HepG2 (cell line): ENCODE results near the gene EDEM1. TPM values are rescaled to one million over a fixed set of nuclear protein-coding genes. Genes with fewer than 3 reads are reported as not detected.

Experiments
- ATAC-seq: fragments of 200-7000 bp; cut with Tn5 transposase; 3 replicates; pipeline ENCODE4 v1.9.1; 2020; ENCODE audit warnings: mild to moderate bottlenecking, moderate library complexity
- BruUV-seq: library from RNA; stranded (reverse); fragments of 400-500 nt; replicated peaks from 2 replicates; lab custom pipeline; 2021; lab: Mats Ljungman, UMichigan
- CTCF ChIA-PET: fragments of 300-600 bp; formaldehyde crosslinking; extraction: SDS; loops from one replicate; lab custom pipeline; 2021; ENCODE audit warnings: low total read pairs, inconsistent platforms, low intra/inter-chr PET ratio; lab: Yijun Ruan, JAX
- POLR2A ChIA-PET: fragments of 350-600 bp; sonication (Branson Sonifier 250); formaldehyde crosslinking; loops from one replicate; lab custom pipeline; 2020; ENCODE audit warnings: antibody characterized with exemption, inconsistent platforms; lab: Yijun Ruan, JAX
- DNase-seq: peaks from one replicate; pipeline ENCODE4 v3.0.0-alpha.2; 2015; ENCODE audit warnings: low spot score
- FAIRE-seq: peaks from 3 replicates; lab custom pipeline; 2011; peaks lifted over from hg19 to GRCh38; lab: Jason Lieb, UNC
- H2AFZ ChIP-seq: one replicate; pipeline ENCODE4 v1.6.1; 2011; ENCODE audit warnings: low read length, inconsistent platforms
- H3K27ac ChIP-seq: fragments of 300-600 bp; 3 replicates; pipeline ENCODE4 v1.8.0; 2011; ENCODE audit warnings: mixed run types, mild to moderate bottlenecking, mixed read lengths, low read length, inconsistent platforms; ENCODE audit not compliant: insufficient read depth; ENCODE audit errors: extremely low read length
- H3K27me3 ChIP-seq, 2 experiments: fragments of 200-600 bp in 1 of 2; 2 replicates in 1 of 2; 3 replicates in 1 of 2; pipeline versions ENCODE4 v1.6.0 to v1.8.0; 2011; ENCODE audit warnings: low read length in 2 of 2, mild to moderate bottlenecking in 2 of 2, moderate library complexity in 2 of 2, inconsistent platforms in 1 of 2; ENCODE audit not compliant: insufficient read depth in 2 of 2, control insufficient read depth in 1 of 2
- H3K36me3 ChIP-seq, 2 experiments: fragments of 200-600 bp in 1 of 2; replicated peaks in 1 of 2; 2 replicates in 1 of 2; 3 replicates in 1 of 2; pipeline versions ENCODE4 v1.5.1 to v1.8.0; 2011; ENCODE audit warnings: low read length in 2 of 2, inconsistent platforms in 1 of 2; ENCODE audit not compliant: insufficient read depth in 2 of 2, control insufficient read depth in 1 of 2
- H3K4me1 ChIP-seq: 2 replicates; pipeline ENCODE4 v1.5.1; 2012; ENCODE audit warnings: low read length, inconsistent platforms; ENCODE audit not compliant: insufficient read depth
- H3K4me2 ChIP-seq: 2 replicates; pipeline ENCODE4 v1.6.0; 2011; ENCODE audit warnings: low read depth, low read length, inconsistent platforms
- H3K4me3 ChIP-seq, 3 experiments: fragments of 200-600 bp in 1 of 3; sonication (generic), shearing (Covaris generic) in 1 of 3; replicated peaks in 1 of 3; 2 replicates each; pipeline ENCODE4 v1.5.1; 2011 to 2016; ENCODE audit warnings: low read length in 3 of 3, inconsistent platforms in 2 of 3, low read depth in 2 of 3, mild to moderate bottlenecking in 2 of 3, control low read depth in 1 of 3, mixed read lengths in 1 of 3; ENCODE audit not compliant: insufficient read depth in 1 of 3
- H3K79me2 ChIP-seq: one replicate; pipeline ENCODE4 v1.6.1; 2011; ENCODE audit warnings: low read length, inconsistent platforms; ENCODE audit not compliant: insufficient read depth
- H3K9ac ChIP-seq: 2 replicates; pipeline ENCODE4 v1.6.0; 2011; ENCODE audit warnings: mild to moderate bottlenecking, low read depth, low read length, inconsistent platforms; ENCODE audit not compliant: insufficient read depth
- H3K9me3 ChIP-seq: 2 replicates; pipeline ENCODE4 v1.5.1; 2012; ENCODE audit warnings: mild to moderate bottlenecking, low read length
- H4K20me1 ChIP-seq: 2 replicates; pipeline ENCODE4 v1.6.0; 2011; ENCODE audit warnings: inconsistent platforms, mild to moderate bottlenecking, low read length, moderate library complexity; ENCODE audit not compliant: insufficient read depth
- EEA1 ChIP-seq: sonication (generic); formaldehyde crosslinking; IDR thresholded peaks from 2 replicates; pipeline ENCODE4 v1.5.1; 2020; ENCODE audit warnings: mild to moderate bottlenecking, missing genetic modification reagents, borderline replicate concordance
- ESRRA ChIP-seq: sonication (generic); formaldehyde crosslinking; IDR thresholded peaks from 2 replicates; pipeline ENCODE4 v1.5.1; 2020; ENCODE audit warnings: mild to moderate bottlenecking, low read depth, missing genetic modification reagents
- HNRNPUL1 ChIP-seq: fragments of 200-400 bp; formaldehyde crosslinking; IDR thresholded peaks from 2 replicates; pipeline ENCODE4 v1.6.1; 2017; ENCODE audit warnings: low read depth, mild to moderate bottlenecking, low read length, moderate library complexity
- MXD4 ChIP-seq: IDR thresholded peaks from 2 replicates; pipeline ENCODE4 v1.6.1; 2016; ENCODE audit warnings: mild to moderate bottlenecking, missing biosample characterization, missing genetic modification reagents
- NCOA2 ChIP-seq: sonication (generic); formaldehyde crosslinking; IDR thresholded peaks from 2 replicates; pipeline ENCODE4 v1.8.0; 2022; ENCODE audit warnings: inconsistent platforms
- PITX1 ChIP-seq: sonication (generic); formaldehyde crosslinking; IDR thresholded peaks from 2 replicates; pipeline ENCODE4 v1.5.1; 2020; ENCODE audit warnings: mild to moderate bottlenecking, missing genetic modification reagents
- RAD51 ChIP-seq: fragments of 450-650 bp; IDR thresholded peaks from 2 replicates; pipeline ENCODE4 v1.6.1; 2016; ENCODE audit warnings: borderline replicate concordance
- TBL1XR1 ChIP-seq: fragments of 150-350 bp; IDR thresholded peaks from 2 replicates; pipeline ENCODE4 v1.6.1; 2014; ENCODE audit warnings: borderline replicate concordance, low read length; ENCODE audit not compliant: partially characterized antibody
- TGIF2 ChIP-seq: IDR thresholded peaks from 2 replicates; pipeline ENCODE4 v1.6.1; 2016; ENCODE audit warnings: control low read depth, missing compliant biosample characterization
- ZNF274 ChIP-seq: sonication (generic); formaldehyde crosslinking; IDR thresholded peaks from 2 replicates; pipeline ENCODE4 v1.5.1; 2020; ENCODE audit warnings: mild to moderate bottlenecking, missing genetic modification reagents
- ZNF605 ChIP-seq: sonication (generic); formaldehyde crosslinking; IDR thresholded peaks from 2 replicates; pipeline ENCODE4 v1.8.0; 2022; ENCODE audit warnings: mild to moderate bottlenecking, missing genetic modification reagents
- ZNF776 ChIP-seq: sonication (generic); formaldehyde crosslinking; IDR thresholded peaks from 2 replicates; pipeline ENCODE4 v1.4.0; 2020; ENCODE audit warnings: mild to moderate bottlenecking, missing genetic modification reagents
- ZNF792 ChIP-seq: IDR thresholded peaks from 2 replicates; pipeline ENCODE4 v1.6.1; 2016
- WGBS: methylation state at CpG from one replicate; pipeline ENCODE4 v1.1.6; 2017; ENCODE audit warnings: low lambda C conversion rate; 5-methylcytosine and 5-hydroxymethylcytosine counted together
- in situ Hi-C: cut with HindIII; loops from 2 replicates; pipeline ENCODE4 v1.10.0; 2017; ENCODE audit warnings: low pct_unique_long_range_greater_than_20kb; ENCODE audit not compliant: extremely low pct_ligation_motif_present
- intact Hi-C: fragments of 100-400 bp; cut with micrococcal nuclease; formaldehyde crosslinking; loops from one replicate; pipeline ENCODE4 v1.10.0; 2022; ENCODE audit not compliant: unreplicated experiment
- polyA plus RNA-seq, 8 experiments: library from polyadenylated mRNA; depleted of rRNA in 3 of 8; stranded (reverse) in 7 of 8; unstranded in 1 of 8; fragments of >200 nt; fragmentation: Illumina TruSeq in 4 of 8; extraction: Trizol in 4 of 8; gene quantifications; 2 replicates each; pipeline versions ENCODE4 v1.2.1 to v1.2.3, GENCODE V29; 2011 to 2016; ENCODE audit warnings: low read depth in 4 of 8, missing spikeins in 1 of 8, mixed read lengths in 1 of 8; ENCODE audit not compliant: insufficient read depth in 1 of 8
- total RNA-seq, 5 experiments: library from RNA; depleted of rRNA; stranded (reverse); fragments of >200 nt; fragmentation: Illumina TruSeq; extraction: Trizol; gene quantifications; 2 replicates each; pipeline ENCODE4 v1.2.3, GENCODE V29; 2016; ENCODE audit warnings: low read depth in 1 of 5
- TF ChIP-seq, protein P1 (sequence below): sonication (generic); formaldehyde crosslinking; IDR thresholded peaks from 2 replicates; pipeline ENCODE4 v1.4.0; 2020; ENCODE audit warnings: missing genetic modification reagents
- TF ChIP-seq, protein P2 (sequence below): sonication (generic); formaldehyde crosslinking; IDR thresholded peaks from 2 replicates; pipeline ENCODE4 v1.4.0; 2020; ENCODE audit warnings: missing genetic modification reagents
- TF ChIP-seq, protein P3 (sequence below): IDR thresholded peaks from 2 replicates; pipeline ENCODE4 v1.6.1; 2016; ENCODE audit warnings: mild to moderate bottlenecking, missing biosample characterization, missing genetic modification reagents
- TF ChIP-seq, protein P4 (sequence below): sonication (generic); formaldehyde crosslinking; conservative IDR thresholded peaks from 2 replicates; pipeline ENCODE4 v1.8.1; 2023; ENCODE audit warnings: missing genetic modification reagents

The EDEM1 gene
- total and polyA plus RNA-seq, 2 of the 13 experiments (the other 11 are each of a cell fraction or from before 2014, with no cell fraction given), result 13.8 to 25.8 TPM

DNA sequence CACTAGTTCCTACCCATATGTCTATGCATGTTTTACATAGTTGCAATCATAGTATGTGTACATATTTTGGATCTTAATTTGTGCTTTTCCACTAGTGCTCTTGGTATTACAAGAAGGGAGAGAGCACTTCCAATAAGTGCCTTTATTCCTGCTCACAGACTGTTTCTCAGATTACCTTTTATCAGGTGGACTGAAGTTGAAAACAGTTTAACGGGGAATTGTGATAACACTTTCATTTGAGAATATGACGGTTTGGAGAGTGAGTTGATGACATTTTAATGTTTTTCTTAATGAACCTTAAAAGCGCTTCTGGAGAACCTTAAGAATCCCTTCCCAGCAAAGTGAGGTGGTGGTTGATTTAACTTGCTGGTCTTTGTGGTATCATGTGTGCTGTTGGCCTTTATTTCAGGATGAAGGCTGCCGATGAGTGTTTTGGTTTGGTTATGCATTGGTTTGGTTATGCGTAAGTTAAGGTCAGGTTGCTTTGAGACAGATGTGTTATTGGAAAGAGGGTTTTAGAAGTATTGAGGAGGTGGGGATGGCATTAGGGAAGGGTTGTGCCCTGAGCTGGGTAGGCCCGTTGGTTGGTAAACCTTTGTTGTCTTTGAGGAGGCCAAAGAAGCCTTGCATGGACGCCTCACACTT lies 2.8 kb downstream of the EDEM1 start (continued):
- TF ChIP-seq TBL1XR1, result no peak
- TF ChIP-seq, all 625 proteins: peak for 1

DNA sequence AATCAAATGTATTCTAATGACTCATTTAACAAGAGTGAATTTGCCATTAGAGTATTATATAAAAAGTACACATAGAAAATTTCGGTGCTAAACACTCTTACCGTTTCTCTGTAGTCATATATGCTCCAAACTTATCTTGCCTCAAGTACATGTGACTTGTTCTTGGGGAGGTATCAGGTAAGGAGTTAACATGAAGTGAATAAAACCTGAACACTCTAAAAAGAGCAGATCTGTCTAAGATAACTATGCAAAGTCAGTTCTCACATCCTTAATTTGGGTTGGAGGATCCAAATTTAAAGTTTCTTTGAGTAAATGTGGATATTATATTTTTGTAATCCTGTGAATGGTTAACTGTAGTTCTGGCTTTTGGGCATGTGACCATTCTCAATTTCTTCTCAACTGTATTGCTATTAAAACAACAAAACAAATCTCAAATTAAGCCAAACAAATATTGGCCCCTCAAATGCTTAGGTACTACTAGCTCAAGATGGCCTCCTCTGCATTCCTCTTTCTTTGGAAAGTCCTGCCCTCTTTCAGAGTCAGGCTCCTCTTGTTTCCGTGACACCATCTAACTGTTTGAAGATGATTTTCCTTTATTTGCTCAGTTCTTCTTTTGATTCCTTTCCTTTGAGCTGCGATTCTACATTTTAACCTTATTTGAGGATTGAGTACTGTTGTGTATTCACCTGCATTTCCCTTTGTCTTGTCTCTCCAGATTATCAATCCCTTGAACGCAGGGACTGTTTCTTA lies 4.2 kb downstream of the EDEM1 start:
- TF ChIP-seq, protein P1, sequence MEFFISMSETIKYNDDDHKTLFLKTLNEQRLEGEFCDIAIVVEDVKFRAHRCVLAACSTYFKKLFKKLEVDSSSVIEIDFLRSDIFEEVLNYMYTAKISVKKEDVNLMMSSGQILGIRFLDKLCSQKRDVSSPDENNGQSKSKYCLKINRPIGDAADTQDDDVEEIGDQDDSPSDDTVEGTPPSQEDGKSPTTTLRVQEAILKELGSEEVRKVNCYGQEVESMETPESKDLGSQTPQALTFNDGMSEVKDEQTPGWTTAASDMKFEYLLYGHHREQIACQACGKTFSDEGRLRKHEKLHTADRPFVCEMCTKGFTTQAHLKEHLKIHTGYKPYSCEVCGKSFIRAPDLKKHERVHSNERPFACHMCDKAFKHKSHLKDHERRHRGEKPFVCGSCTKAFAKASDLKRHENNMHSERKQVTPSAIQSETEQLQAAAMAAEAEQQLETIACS (CRISPR knock-in tag), result no peak
- TF ChIP-seq PITX1 (CRISPR knock-in tag) (no peak), HNRNPUL1 (no peak), ZNF274 (CRISPR knock-in tag) (no peak), NCOA2 (CRISPR knock-in tag) (no peak), EEA1 (CRISPR knock-in tag) (no peak), ZNF605 (no peak), ESRRA (CRISPR knock-in tag) (no peak), ZNF776 (CRISPR knock-in tag) (no peak), TGIF2 (CRISPR knock-in tag) (no peak), MXD4 (no peak), RAD51 (no peak), ZNF792 (no peak)
- TF ChIP-seq, protein P2, sequence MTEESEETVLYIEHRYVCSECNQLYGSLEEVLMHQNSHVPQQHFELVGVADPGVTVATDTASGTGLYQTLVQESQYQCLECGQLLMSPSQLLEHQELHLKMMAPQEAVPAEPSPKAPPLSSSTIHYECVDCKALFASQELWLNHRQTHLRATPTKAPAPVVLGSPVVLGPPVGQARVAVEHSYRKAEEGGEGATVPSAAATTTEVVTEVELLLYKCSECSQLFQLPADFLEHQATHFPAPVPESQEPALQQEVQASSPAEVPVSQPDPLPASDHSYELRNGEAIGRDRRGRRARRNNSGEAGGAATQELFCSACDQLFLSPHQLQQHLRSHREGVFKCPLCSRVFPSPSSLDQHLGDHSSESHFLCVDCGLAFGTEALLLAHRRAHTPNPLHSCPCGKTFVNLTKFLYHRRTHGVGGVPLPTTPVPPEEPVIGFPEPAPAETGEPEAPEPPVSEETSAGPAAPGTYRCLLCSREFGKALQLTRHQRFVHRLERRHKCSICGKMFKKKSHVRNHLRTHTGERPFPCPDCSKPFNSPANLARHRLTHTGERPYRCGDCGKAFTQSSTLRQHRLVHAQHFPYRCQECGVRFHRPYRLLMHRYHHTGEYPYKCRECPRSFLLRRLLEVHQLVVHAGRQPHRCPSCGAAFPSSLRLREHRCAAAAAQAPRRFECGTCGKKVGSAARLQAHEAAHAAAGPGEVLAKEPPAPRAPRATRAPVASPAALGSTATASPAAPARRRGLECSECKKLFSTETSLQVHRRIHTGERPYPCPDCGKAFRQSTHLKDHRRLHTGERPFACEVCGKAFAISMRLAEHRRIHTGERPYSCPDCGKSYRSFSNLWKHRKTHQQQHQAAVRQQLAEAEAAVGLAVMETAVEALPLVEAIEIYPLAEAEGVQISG (CRISPR knock-in tag), result no peak
- TF ChIP-seq, protein P3, sequence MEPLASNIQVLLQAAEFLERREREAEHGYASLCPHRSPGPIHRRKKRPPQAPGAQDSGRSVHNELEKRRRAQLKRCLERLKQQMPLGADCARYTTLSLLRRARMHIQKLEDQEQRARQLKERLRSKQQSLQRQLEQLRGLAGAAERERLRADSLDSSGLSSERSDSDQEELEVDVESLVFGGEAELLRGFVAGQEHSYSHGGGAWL (CRISPR knock-in tag), result no peak
- TF ChIP-seq, protein P4, sequence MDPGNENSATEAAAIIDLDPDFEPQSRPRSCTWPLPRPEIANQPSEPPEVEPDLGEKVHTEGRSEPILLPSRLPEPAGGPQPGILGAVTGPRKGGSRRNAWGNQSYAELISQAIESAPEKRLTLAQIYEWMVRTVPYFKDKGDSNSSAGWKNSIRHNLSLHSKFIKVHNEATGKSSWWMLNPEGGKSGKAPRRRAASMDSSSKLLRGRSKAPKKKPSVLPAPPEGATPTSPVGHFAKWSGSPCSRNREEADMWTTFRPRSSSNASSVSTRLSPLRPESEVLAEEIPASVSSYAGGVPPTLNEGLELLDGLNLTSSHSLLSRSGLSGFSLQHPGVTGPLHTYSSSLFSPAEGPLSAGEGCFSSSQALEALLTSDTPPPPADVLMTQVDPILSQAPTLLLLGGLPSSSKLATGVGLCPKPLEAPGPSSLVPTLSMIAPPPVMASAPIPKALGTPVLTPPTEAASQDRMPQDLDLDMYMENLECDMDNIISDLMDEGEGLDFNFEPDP (CRISPR knock-in tag), result no peak
- TF ChIP-seq, all 625 proteins: peak for 0
- H3K79me2 ChIP-seq, result peaks cover 85% of the 10 kb centered on the region
- intact Hi-C loops, result no loop called here
- no peaks in the 10 kb centered on the region; a peak in 1 of 5 replicates for H3K27me3 ChIP-seq
- ATAC-seq (no peak), DNase-seq (no peak), FAIRE-seq (no peak)
- H2AFZ ChIP-seq, result no peak overlapping the region
- POLR2A ChIA-PET, result interaction anchor here (1.2 kb wide), 1 partner anchor 53 kb away, joined by 4 read pairs; no protein-coding TSS in a partner anchor
- in situ Hi-C loops, result no loop called here
- WGBS, result 83% methylated on average over 5 of the region's 5 CpGs
- peaks cover 2 to 21% of the 10 kb centered on the region in 2 experiments for H3K36me3 ChIP-seq
- H3K4me3 ChIP-seq, result no peak overlapping the region; a peak in 1 of 6 replicates
- BruUV-seq, result no TSS peak
- H3K9ac ChIP-seq, result no peak overlapping the region
- CTCF ChIA-PET, result no interaction called here
- peaks cover 66% of the 10 kb centered on the region for H3K4me1 ChIP-seq
- peak overlapping the region; percentile 33 for H3K4me2 ChIP-seq
- H3K9me3 ChIP-seq, result no peaks in the 10 kb centered on the region
- H3K27ac ChIP-seq, result no peak overlapping the region
- H4K20me1 ChIP-seq, result peaks cover 22% of the 10 kb centered on the region
